ENCODE results near the gene ATP11A. TPM values are rescaled to one million over a fixed set of nuclear protein-coding genes. Genes with fewer than 3 reads are reported as not detected.

Gene ATP11A
- total RNA-seq, 3 donors from 2014 or later, result 22.1 to 27.2 (median 26.8) TPM

GRCh38 chr13:112917056-112917664 is 227.3 kb downstream of the ATP11A start:
- no peaks in the 10 kb centered on the region for H3K27me3 ChIP-seq
- TF ChIP-seq POLR2AphosphoS5 (IDR thresholded peaks at IDR 0.05) (no peak), CTCF (IDR thresholded peaks at IDR 0.05) (no peak), POLR2A (IDR thresholded peaks at IDR 0.05) (no peak)
- no peak overlapping the region for H3K27ac ChIP-seq
- peak in 1 of 2 donors; percentile 39 for DNase-seq (ENCODE audit: low spot score in 2 of 2)
- no peaks in the 10 kb centered on the region for H3K4me1 ChIP-seq
- intact Hi-C loops (cut with DNase I; ENCODE audit: low total_unique reads), result no loop called here
- H3K4me3 ChIP-seq, result no peak overlapping the region
- H3K9me3 ChIP-seq, result no peaks in the 10 kb centered on the region
- no peaks in the 10 kb centered on the region for H3K36me3 ChIP-seq

- TF ChIP-seq CTCF (IDR thresholded peaks at IDR 0.05) (no peak), POLR2AphosphoS5 (IDR thresholded peaks at IDR 0.05) (no peak), POLR2A (IDR thresholded peaks at IDR 0.05) (no peak)
- DNase-seq (ENCODE audit: low spot score in 2 of 2), result peak in 1 of 2 donors; percentile 19
- no peaks in the 10 kb centered on the region for H3K27me3 ChIP-seq
These were observed 227.9 kb downstream of the ATP11A start for GRCh38 chr13:112917737-112918136.

GRCh38 chr13:112918266-112918665 is 228.4 kb downstream of the ATP11A start:
- no peak for TF ChIP-seq POLR2AphosphoS5 (IDR thresholded peaks at IDR 0.05)
- no peak for TF ChIP-seq CTCF (IDR thresholded peaks at IDR 0.05)
- TF ChIP-seq POLR2A (IDR thresholded peaks at IDR 0.05), result no peak
- no peaks in the 10 kb centered on the region for H3K9me3 ChIP-seq
- H3K36me3 ChIP-seq, result no peaks in the 10 kb centered on the region
- H3K27ac ChIP-seq, result no peak overlapping the region
- intact Hi-C loops (cut with DNase I; ENCODE audit: low total_unique reads), result no loop called here
- H3K4me3 ChIP-seq, result no peak overlapping the region
- H3K27me3 ChIP-seq, result no peaks in the 10 kb centered on the region
- DNase-seq (ENCODE audit: low spot score in 2 of 2), result peak in 1 of 2 donors; percentile 43
- H3K4me1 ChIP-seq, result no peaks in the 10 kb centered on the region

More at GRCh38 chr13:112917737-112918136, 227.9 kb downstream of the ATP11A start:
- Histone ChIP-seq H3K27ac (no peak overlapping the region), H3K4me3 (no peak overlapping the region), H3K9me3 (no peaks in the 10 kb centered on the region), H3K4me1 (no peaks in the 10 kb centered on the region), H3K36me3 (no peaks in the 10 kb centered on the region)
- intact Hi-C loops (cut with DNase I; ENCODE audit: low total_unique reads), result no loop called here

GRCh38 chr13:112918746-112919145 is 228.9 kb downstream of the ATP11A start:
- Histone ChIP-seq H3K36me3 (no peaks in the 10 kb centered on the region), H3K9me3 (no peaks in the 10 kb centered on the region), H3K27me3 (no peaks in the 10 kb centered on the region), H3K27ac (no peak overlapping the region), H3K4me1 (no peaks in the 10 kb centered on the region), H3K4me3 (no peak overlapping the region)
- no peak for TF ChIP-seq POLR2AphosphoS5 (IDR thresholded peaks at IDR 0.05)
- no peak for TF ChIP-seq POLR2A (IDR thresholded peaks at IDR 0.05)
- no peak for TF ChIP-seq CTCF (IDR thresholded peaks at IDR 0.05)
- intact Hi-C loops (cut with DNase I; ENCODE audit: low total_unique reads), result no loop called here
- peak in 1 of 2 donors; percentile 12 for DNase-seq (ENCODE audit: low spot score in 2 of 2)

GRCh38 chr13:112923962-112924361 is 234.1 kb downstream of the ATP11A start:
- Histone ChIP-seq H3K4me1 (no peaks in the 10 kb centered on the region), H3K4me3 (no peak overlapping the region), H3K36me3 (no peaks in the 10 kb centered on the region), H3K27ac (no peak overlapping the region), H3K9me3 (no peaks in the 10 kb centered on the region), H3K27me3 (no peaks in the 10 kb centered on the region)
- intact Hi-C loops (cut with DNase I; ENCODE audit: low total_unique reads), result no loop called here
- no peak for DNase-seq (ENCODE audit: low spot score in 2 of 2)
- TF ChIP-seq POLR2A (IDR thresholded peaks at IDR 0.05), result no peak
- TF ChIP-seq POLR2AphosphoS5 (IDR thresholded peaks at IDR 0.05), result no peak
- TF ChIP-seq CTCF (IDR thresholded peaks at IDR 0.05), result no peak
